Measurements from ENCODE around the gene MAP3K20. TPM values are rescaled to one million over a fixed set of nuclear protein-coding genes. Genes with fewer than 3 reads are reported as not detected.
"Not testable (repeated sequence)": the region's sequence is repeated elsewhere in the genome, so short reads cannot be mapped to it uniquely, and the experiment has no call there.

Gene MAP3K20
- total RNA-seq, 2 donors from 2014 or later = 45.9 to 79.6 TPM

- DNase-seq (ENCODE audit: low spot score) = no peak
- Histone ChIP-seq H3K9me3 (no peaks in the 10 kb centered on the region), H3K4me1 (ENCODE audit: control insufficient read depth in 1 of 2, low read depth in 2 of 2) (no peaks in the 10 kb centered on the region), H3K27me3 (replicated peaks; ENCODE audit: insufficient read depth) (no peaks in the 10 kb centered on the region), H3K4me3 (no peak overlapping the region), H3K27ac (no peak overlapping the region), H3K36me3 (no peaks in the 10 kb centered on the region)
- no peak for ATAC-seq (ENCODE audit: insufficient number of reproducible peaks, low FRiP score, low read depth)
- no peak for TF ChIP-seq CTCF (IDR thresholded peaks at IDR 0.05)
Measured at GRCh38 chr2:173278794-173279526, 203.3 kb downstream of the MAP3K20 start.

DNA sequence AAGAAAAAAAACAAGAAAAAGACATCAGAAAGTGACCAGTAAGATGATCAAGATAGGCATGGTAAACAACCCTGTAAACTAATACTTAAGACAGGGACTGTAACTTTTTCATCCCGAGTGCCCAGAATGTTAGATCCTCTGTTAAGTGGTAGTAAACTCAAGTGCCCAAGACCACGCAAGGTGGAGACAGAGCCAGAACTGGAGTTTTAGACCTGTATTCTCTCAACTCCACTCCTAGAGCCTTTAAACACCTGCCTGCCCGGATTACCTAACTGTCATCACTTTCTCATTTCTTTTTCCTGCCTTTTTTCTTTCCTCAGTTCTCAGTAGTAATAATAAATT, 203.9 kb downstream of the MAP3K20 start:
- H3K27me3 ChIP-seq (replicated peaks; ENCODE audit: insufficient read depth) = no peaks in the 10 kb centered on the region
- H3K36me3 ChIP-seq = no peaks in the 10 kb centered on the region
- no peaks in the 10 kb centered on the region for H3K9me3 ChIP-seq
- no peak for DNase-seq (ENCODE audit: low spot score)
- no peaks in the 10 kb centered on the region for H3K4me1 ChIP-seq (ENCODE audit: control insufficient read depth in 1 of 2, low read depth in 2 of 2)
- ATAC-seq (ENCODE audit: insufficient number of reproducible peaks, low FRiP score, low read depth) = no peak
- no peak for TF ChIP-seq CTCF (IDR thresholded peaks at IDR 0.05)
- no peak overlapping the region for H3K4me3 ChIP-seq
- H3K27ac ChIP-seq = no peak overlapping the region

GRCh38 chr2:173280853-173281252, 205.2 kb downstream of the MAP3K20 start:
- ATAC-seq (ENCODE audit: insufficient number of reproducible peaks, low FRiP score, low read depth) = no peak

GRCh38 chr2:173281898-173282297, 206.3 kb downstream of the MAP3K20 start:
- H3K4me1 ChIP-seq (ENCODE audit: control insufficient read depth in 1 of 2, low read depth in 2 of 2); H3K4me3 ChIP-seq; ATAC-seq (ENCODE audit: insufficient number of reproducible peaks, low FRiP score, low read depth); DNase-seq (ENCODE audit: low spot score); H3K27me3 ChIP-seq (replicated peaks; ENCODE audit: insufficient read depth); H3K9me3 ChIP-seq; H3K36me3 ChIP-seq; H3K27ac ChIP-seq: not testable (repeated sequence)

More at GRCh38 chr2:173280853-173281252, 205.2 kb downstream of the MAP3K20 start:
- H3K4me1 ChIP-seq (ENCODE audit: control insufficient read depth in 1 of 2, low read depth in 2 of 2) = no peaks in the 10 kb centered on the region
- DNase-seq (ENCODE audit: low spot score) = no peak
- H3K4me3 ChIP-seq = no peak overlapping the region
- H3K36me3 ChIP-seq = no peaks in the 10 kb centered on the region
- no peaks in the 10 kb centered on the region for H3K9me3 ChIP-seq
- TF ChIP-seq CTCF (IDR thresholded peaks at IDR 0.05) = no peak
- H3K27ac ChIP-seq = no peak overlapping the region
- no peaks in the 10 kb centered on the region for H3K27me3 ChIP-seq (replicated peaks; ENCODE audit: insufficient read depth)

DNA sequence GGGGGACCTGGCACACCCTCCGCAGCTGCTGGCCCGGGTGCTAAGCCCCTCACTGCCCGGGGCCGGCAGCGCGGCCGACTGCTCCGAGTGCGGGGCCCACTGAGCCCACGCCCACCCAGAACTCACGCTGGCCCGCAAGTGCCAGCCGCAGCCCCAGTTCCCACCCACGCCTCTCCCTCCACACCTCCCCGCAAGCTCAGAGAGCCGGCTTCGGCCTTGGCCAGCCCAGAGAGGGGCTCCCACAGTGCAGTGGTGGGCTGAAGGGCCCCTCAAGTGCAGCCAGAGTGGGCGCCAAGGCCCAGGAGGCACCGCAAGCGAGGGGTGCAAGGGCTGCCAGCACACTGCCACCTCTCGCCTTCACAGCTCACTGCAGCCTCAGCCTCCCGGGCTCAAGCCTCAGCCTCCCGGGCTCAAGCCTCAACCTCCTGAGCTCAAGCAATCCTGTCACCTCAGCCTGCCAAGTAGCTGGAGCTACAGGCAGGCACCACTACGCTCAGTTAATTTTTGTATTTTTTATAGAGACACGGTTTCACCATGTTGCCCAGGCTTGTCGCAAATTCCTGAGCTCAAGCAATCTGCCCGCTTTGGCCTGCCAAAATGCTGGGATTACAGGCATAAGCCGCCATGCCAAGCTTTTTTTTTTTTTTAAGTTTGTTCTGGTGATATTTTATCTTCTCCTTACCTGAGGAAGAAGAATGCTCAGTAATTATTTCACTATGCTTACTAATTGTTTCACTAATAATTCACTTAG, 207.3 kb downstream of the MAP3K20 start:
- Histone ChIP-seq H3K27ac (no peak overlapping the region), H3K4me1 (ENCODE audit: control insufficient read depth in 1 of 2, low read depth in 2 of 2) (no peaks in the 10 kb centered on the region), H3K9me3 (no peaks in the 10 kb centered on the region), H3K27me3 (replicated peaks; ENCODE audit: insufficient read depth) (no peaks in the 10 kb centered on the region), H3K4me3 (no peak overlapping the region), H3K36me3 (no peaks in the 10 kb centered on the region)
- no peak for ATAC-seq (ENCODE audit: insufficient number of reproducible peaks, low FRiP score, low read depth)
- no peak for DNase-seq (ENCODE audit: low spot score)
- TF ChIP-seq CTCF (IDR thresholded peaks at IDR 0.05) = no peak

Data from thoracic aorta (tissue), 2 donors.